K562 (cell line): ENCODE results near the gene ACP5. TPM values are rescaled to one million over a fixed set of nuclear protein-coding genes. Genes with fewer than 3 reads are reported as not detected.
A peak's percentile ranks its signal among the peaks of the same experiment; 100 is the strongest.

Experiments
- CHD1 ChIP-seq: fragments of 200-600 bp; sonication (generic); IDR thresholded peaks from one replicate; pipeline ENCODE4 v1.6.1; 2012; ENCODE audit warnings: mild to moderate bottlenecking, moderate library complexity, low read length, inconsistent platforms
- DACH1 ChIP-seq: fragments of 450-650 bp; IDR thresholded peaks from 2 replicates; pipeline ENCODE4 v1.6.1; 2018; ENCODE audit not compliant: partially characterized antibody
- ELF4 ChIP-seq: fragments of 450-650 bp; formaldehyde crosslinking; IDR thresholded peaks from 2 replicates; pipeline ENCODE4 v1.4.0; 2022; ENCODE audit warnings: missing genetic modification characterization
- HMG20B ChIP-seq: fragments of 250-450 bp; sonication (Bioruptor Pico); IDR thresholded peaks from 2 replicates; pipeline ENCODE4 v1.5.0; 2021; ENCODE audit warnings: mild to moderate bottlenecking
- IFI16 ChIP-seq: fragments of 250-450 bp; sonication (Bioruptor Pico); IDR thresholded peaks from 2 replicates; pipeline ENCODE4 v2.1.2; 2022; ENCODE audit warnings: mild to moderate bottlenecking, inconsistent platforms
- IRF1 ChIP-seq: sonication (generic); formaldehyde crosslinking; IDR thresholded peaks from 2 replicates; pipeline ENCODE4 v1.8.0; 2022; ENCODE audit warnings: missing genetic modification reagents, mild to moderate bottlenecking, borderline replicate concordance
- NFIC ChIP-seq: fragments of 450-650 bp; IDR thresholded peaks from 2 replicates; pipeline ENCODE4 v1.6.1; 2017; ENCODE audit warnings: mild to moderate bottlenecking, inconsistent platforms
- NFIX ChIP-seq: fragments of 250-450 bp; sonication (Bioruptor Pico); IDR thresholded peaks from 2 replicates; pipeline ENCODE4 v1.4.0; 2020; ENCODE audit warnings: low read depth, mild to moderate bottlenecking, moderate library complexity
- PTBP1 ChIP-seq: fragments of 200-400 bp; formaldehyde crosslinking; IDR thresholded peaks from 2 replicates; pipeline ENCODE4 v1.6.1; 2017; ENCODE audit warnings: low read depth, low read length
- PTRF ChIP-seq: fragments of 450-650 bp; IDR thresholded peaks from 2 replicates; pipeline ENCODE4 v1.6.1; 2016; ENCODE audit warnings: mild to moderate bottlenecking, missing genetic modification characterization, missing compliant biosample characterization
- RBM17 ChIP-seq: fragments of 200-400 bp; formaldehyde crosslinking; IDR thresholded peaks from 2 replicates; pipeline ENCODE4 v1.6.1; 2017; ENCODE audit warnings: low read depth, mild to moderate bottlenecking, low read length, borderline replicate concordance
- ZNF232 ChIP-seq: sonication (generic); formaldehyde crosslinking; IDR thresholded peaks from 2 replicates; pipeline ENCODE4 v1.8.0; 2022; ENCODE audit warnings: mild to moderate bottlenecking, missing genetic modification reagents
- ZNF518B ChIP-seq: fragments of 250-450 bp; sonication (Bioruptor Pico); IDR thresholded peaks from 2 replicates; pipeline ENCODE4 v1.5.0; 2021; ENCODE audit warnings: mild to moderate bottlenecking, moderate library complexity
- polyA plus RNA-seq, 8 experiments: library from polyadenylated mRNA; depleted of rRNA in 4 of 8; stranded (reverse) in 5 of 8; unstranded in 3 of 8; fragments of >200 nt; fragmentation: Nextera tagmentation in 2 of 8; fragmentation: Illumina TruSeq in 1 of 8; extraction: Ambion mirVana in 2 of 8; extraction: Trizol in 1 of 8; gene quantifications; 2 replicates each; pipeline versions ENCODE4 v1.2.1 to v1.2.3, GENCODE V29; 2011 to 2014; ENCODE audit warnings: inconsistent platforms in 1 of 8, missing spikeins in 1 of 8
- total RNA-seq, 7 experiments: library from RNA; depleted of rRNA in 6 of 7; stranded (reverse); fragments of >200 nt in 6 of 7; fragmentation: Illumina TruSeq in 2 of 7; extraction: Trizol in 2 of 7; gene quantifications; 2 replicates each; pipeline versions ENCODE4 v1.2.1 to v1.2.3, GENCODE V29; 2011 to 2021; ENCODE audit warnings: low replicate concordance in 1 of 7
- TF ChIP-seq, protein P1 (sequence below): sonication (generic); formaldehyde crosslinking; IDR thresholded peaks from 2 replicates; pipeline ENCODE4 v1.8.0; 2023; ENCODE audit warnings: mild to moderate bottlenecking, missing genetic modification reagents
- TF ChIP-seq, protein P2 (sequence below): fragments of 250-450 bp; sonication (Bioruptor Pico); IDR thresholded peaks from 2 replicates; pipeline ENCODE4 v1.4.0; 2020; ENCODE audit warnings: mild to moderate bottlenecking, moderate library complexity, borderline replicate concordance
- TF ChIP-seq, protein P3 (sequence below): fragments of 250-450 bp; sonication (Bioruptor Pico); IDR thresholded peaks from 2 replicates; pipeline ENCODE4 v1.8.0; 2022; ENCODE audit warnings: moderate library complexity, mild to moderate bottlenecking, inconsistent platforms

ACP5 gene
- total and polyA plus RNA-seq, 9 of the 15 experiments (the other 6 are each of a cell fraction or from before 2014, with no cell fraction given), result 0.06 to 1.1 (median 0.31) TPM; not detected in 1

DNA sequence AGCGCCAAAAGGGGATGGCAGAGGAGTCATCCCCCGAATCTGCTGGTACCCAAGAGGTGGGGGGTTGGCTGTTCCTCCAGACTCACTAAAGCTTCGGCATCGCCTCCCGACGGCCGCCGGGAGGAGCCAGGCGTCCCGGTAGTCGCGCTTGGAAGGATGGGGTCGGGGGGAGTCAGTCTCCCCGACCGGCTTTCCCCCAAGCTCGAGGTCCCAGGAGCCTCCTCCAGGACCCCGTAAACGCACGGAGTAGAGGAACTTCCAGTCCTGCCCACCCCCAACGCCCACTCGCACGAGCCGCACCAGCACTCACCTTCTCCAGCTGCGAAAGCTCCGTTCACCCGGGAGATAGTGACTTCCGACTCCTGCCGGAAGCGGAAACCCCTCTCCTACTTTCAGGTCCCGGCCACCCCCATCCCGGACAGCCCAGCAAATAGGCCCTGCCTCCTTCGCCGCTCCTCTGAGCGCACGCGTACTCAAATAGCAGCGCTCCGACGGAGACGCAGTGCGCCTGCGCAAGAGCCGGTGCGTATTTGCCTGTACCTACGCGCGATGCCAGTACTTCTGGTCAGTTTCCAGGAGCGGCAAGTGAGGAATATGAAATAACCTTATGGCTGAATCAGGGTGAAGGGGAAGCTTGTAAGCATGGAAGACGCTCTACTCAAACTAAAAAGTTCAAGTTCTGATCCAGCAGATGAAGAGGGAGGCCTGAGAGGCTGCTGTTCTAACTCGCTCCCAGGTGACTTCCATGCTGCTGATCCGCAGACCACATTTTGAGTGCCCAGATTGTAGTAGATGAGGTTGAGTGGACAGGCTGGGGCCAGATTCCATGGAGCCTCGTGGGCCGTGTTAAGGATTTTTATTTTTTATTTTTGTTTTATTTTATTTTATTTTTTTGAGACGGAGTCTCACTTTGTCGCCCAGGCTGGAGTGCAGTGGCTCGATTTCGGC, 18.3 kb downstream of the ACP5 start, which contains the start of gene ELOF1 (continued):
- TF ChIP-seq, protein P1, sequence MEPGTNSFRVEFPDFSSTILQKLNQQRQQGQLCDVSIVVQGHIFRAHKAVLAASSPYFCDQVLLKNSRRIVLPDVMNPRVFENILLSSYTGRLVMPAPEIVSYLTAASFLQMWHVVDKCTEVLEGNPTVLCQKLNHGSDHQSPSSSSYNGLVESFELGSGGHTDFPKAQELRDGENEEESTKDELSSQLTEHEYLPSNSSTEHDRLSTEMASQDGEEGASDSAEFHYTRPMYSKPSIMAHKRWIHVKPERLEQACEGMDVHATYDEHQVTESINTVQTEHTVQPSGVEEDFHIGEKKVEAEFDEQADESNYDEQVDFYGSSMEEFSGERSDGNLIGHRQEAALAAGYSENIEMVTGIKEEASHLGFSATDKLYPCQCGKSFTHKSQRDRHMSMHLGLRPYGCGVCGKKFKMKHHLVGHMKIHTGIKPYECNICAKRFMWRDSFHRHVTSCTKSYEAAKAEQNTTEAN, result no peak
- TF ChIP-seq, protein P2, sequence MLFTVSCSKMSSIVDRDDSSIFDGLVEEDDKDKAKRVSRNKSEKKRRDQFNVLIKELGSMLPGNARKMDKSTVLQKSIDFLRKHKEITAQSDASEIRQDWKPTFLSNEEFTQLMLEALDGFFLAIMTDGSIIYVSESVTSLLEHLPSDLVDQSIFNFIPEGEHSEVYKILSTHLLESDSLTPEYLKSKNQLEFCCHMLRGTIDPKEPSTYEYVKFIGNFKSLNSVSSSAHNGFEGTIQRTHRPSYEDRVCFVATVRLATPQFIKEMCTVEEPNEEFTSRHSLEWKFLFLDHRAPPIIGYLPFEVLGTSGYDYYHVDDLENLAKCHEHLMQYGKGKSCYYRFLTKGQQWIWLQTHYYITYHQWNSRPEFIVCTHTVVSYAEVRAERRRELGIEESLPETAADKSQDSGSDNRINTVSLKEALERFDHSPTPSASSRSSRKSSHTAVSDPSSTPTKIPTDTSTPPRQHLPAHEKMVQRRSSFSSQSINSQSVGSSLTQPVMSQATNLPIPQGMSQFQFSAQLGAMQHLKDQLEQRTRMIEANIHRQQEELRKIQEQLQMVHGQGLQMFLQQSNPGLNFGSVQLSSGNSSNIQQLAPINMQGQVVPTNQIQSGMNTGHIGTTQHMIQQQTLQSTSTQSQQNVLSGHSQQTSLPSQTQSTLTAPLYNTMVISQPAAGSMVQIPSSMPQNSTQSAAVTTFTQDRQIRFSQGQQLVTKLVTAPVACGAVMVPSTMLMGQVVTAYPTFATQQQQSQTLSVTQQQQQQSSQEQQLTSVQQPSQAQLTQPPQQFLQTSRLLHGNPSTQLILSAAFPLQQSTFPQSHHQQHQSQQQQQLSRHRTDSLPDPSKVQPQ, result no peak
- TF ChIP-seq PTRF (no peak), CHD1 (no peak), DACH1 (peak; percentile 45), HMG20B (no peak), NFIX (CRISPR knock-in tag) (no peak), NFIC (peak; percentile 62; the same call in 1 of the 2 replicates), IFI16 (CRISPR knock-in tag) (no peak), RBM17 (no peak), IRF1 (CRISPR knock-in tag) (no peak), ZNF232 (CRISPR knock-in tag) (no peak), ZNF518B (CRISPR knock-in tag) (no peak), ELF4 (no peak), PTBP1 (0 out of 2 replicates have a peak, but pooled peaks have one; percentile 9)
- TF ChIP-seq, protein P3, sequence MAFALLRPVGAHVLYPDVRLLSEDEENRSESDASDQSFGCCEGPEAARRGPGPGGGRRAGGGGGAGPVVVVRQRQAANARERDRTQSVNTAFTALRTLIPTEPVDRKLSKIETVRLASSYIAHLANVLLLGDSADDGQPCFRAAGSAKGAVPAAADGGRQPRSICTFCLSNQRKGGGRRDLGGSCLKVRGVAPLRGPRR (CRISPR knock-in tag), result no peak
